MM.1S (cell line): ENCODE measurements around the gene PREB.

Experiments used
- EZH2 ChIP-seq: fragments of 300-600 bp; sonication (generic); optimal IDR thresholded peaks from 2 replicates; pipeline ENCODE3; 2017; ENCODE audit warnings: low read depth, mild to moderate bottlenecking, antibody characterized with exemption, low read length, mixed read lengths
- EZH2phosphoT487 ChIP-seq: fragments of 300-600 bp; sonication (generic); IDR thresholded peaks from 2 replicates; pipeline ENCODE4 v1.6.1; 2018; ENCODE audit warnings: antibody characterized with exemption, low read length
- TF ChIP-seq, protein P1 (sequence below): fragments of 300-600 bp; sonication (generic); IDR thresholded peaks from 2 replicates; pipeline ENCODE4 v1.5.1; 2016; ENCODE audit warnings: antibody characterized with exemption, low read length, mixed read lengths

GRCh38 chr2:27131429-27131828 lies 3.0 kb downstream of the PREB start:
- TF ChIP-seq EZH2 (no peak), EZH2phosphoT487 (no peak)
- TF ChIP-seq, protein P1, sequence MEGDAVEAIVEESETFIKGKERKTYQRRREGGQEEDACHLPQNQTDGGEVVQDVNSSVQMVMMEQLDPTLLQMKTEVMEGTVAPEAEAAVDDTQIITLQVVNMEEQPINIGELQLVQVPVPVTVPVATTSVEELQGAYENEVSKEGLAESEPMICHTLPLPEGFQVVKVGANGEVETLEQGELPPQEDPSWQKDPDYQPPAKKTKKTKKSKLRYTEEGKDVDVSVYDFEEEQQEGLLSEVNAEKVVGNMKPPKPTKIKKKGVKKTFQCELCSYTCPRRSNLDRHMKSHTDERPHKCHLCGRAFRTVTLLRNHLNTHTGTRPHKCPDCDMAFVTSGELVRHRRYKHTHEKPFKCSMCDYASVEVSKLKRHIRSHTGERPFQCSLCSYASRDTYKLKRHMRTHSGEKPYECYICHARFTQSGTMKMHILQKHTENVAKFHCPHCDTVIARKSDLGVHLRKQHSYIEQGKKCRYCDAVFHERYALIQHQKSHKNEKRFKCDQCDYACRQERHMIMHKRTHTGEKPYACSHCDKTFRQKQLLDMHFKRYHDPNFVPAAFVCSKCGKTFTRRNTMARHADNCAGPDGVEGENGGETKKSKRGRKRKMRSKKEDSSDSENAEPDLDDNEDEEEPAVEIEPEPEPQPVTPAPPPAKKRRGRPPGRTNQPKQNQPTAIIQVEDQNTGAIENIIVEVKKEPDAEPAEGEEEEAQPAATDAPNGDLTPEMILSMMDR = no peak
